Epithelial cell of proximal tubule (primary cell): ENCODE results near the gene B4GALNT3. TPM values are rescaled to one million over a fixed set of nuclear protein-coding genes. Genes with fewer than 3 reads are reported as not detected.

Experiments
- DNase-seq: peaks from one replicate; pipeline ENCODE4 v3.0.0-alpha.2; 2011; ENCODE audit warnings: low read depth
- H3K4me3 ChIP-seq: 2 replicates; pipeline ENCODE4 v1.5.1; 2011; ENCODE audit warnings: low read depth, mild to moderate bottlenecking, low read length
- total RNA-seq: library from RNA; depleted of rRNA; stranded (reverse); fragments of >200 nt; gene quantifications from 2 replicates; pipeline ENCODE4 v1.2.3, GENCODE V29; 2015
- TF ChIP-seq, protein P1 (sequence below): conservative IDR thresholded peaks from 2 replicates; pipeline ENCODE4 v1.5.1; 2012; ENCODE audit warnings: low read depth, mild to moderate bottlenecking, low read length

Gene B4GALNT3
- total RNA-seq, 1 donor from 2014 or later: 7.1 TPM

DNA sequence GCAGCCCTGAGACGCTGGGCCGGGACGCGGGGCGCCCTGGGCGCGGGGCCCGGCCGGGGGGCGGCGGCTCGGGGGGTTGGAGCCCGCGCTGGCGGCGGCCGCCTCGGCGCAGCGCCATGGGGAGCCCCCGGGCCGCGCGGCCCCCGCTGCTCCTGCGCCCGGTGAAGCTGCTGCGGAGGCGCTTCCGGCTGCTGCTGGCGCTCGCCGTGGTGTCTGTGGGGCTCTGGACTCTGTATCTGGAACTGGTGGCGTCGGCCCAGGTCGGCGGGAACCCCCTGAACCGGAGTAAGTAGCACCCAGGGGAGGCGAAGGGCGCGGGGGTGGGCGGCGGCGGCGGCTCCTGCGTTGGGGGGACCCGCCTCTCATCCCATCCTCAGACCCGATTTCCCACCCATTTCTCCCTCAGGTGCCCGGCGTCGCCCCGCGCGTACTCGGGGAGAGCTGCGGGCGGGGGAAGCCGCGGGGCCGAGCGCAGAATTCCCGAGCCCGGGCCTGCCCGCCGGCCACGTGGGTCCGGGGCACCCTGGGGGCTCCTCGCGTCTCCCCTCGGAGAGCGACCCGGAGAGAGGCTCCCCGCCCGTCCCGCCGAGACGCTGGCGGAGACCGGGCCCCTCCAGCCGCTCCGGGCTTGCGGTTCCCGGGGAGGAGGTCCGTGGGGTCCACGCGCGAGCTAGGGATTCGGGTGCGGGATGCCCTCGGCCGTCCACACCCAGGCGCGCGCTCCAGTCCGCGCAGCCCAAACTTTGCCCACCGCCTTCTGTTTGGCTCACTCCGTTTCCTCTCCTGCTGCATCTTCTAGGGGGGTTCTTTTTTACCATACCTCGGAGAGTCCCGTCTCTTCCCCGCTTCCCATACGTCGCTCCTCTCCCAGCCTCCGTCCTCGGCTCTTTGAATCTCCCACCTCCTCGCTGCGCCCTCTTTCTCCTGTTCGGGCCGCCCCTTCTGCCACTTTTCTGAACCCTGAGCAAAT, 807 bp downstream of the B4GALNT3 start:
- DNase-seq: no peak
- TF ChIP-seq, protein P1, sequence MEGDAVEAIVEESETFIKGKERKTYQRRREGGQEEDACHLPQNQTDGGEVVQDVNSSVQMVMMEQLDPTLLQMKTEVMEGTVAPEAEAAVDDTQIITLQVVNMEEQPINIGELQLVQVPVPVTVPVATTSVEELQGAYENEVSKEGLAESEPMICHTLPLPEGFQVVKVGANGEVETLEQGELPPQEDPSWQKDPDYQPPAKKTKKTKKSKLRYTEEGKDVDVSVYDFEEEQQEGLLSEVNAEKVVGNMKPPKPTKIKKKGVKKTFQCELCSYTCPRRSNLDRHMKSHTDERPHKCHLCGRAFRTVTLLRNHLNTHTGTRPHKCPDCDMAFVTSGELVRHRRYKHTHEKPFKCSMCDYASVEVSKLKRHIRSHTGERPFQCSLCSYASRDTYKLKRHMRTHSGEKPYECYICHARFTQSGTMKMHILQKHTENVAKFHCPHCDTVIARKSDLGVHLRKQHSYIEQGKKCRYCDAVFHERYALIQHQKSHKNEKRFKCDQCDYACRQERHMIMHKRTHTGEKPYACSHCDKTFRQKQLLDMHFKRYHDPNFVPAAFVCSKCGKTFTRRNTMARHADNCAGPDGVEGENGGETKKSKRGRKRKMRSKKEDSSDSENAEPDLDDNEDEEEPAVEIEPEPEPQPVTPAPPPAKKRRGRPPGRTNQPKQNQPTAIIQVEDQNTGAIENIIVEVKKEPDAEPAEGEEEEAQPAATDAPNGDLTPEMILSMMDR: no peak
- H3K4me3 ChIP-seq: peak overlapping the region; percentile 54

DNA sequence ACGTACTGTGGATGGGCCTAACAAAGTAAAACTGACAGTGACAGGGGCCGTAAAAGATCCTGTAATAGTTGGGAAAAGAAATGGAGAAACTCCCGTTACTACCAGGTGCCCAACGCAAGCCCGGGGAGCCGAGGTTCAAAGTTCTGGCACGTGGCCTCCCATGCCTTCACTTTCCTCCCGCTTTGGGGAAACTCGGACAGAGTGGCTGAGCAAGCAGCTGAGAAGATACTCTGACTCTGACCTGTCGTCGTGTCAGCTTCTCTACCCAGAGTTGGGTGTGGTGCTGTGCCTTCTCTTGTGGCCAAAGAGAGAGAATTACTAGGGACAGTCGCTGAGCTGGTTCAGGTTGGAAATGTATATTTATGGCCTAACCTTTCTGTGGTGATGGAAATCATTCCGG, 1.7 kb downstream of the B4GALNT3 start:
- TF ChIP-seq, protein P1: no peak
- H3K4me3 ChIP-seq: no peak overlapping the region
- DNase-seq: no peak

DNA sequence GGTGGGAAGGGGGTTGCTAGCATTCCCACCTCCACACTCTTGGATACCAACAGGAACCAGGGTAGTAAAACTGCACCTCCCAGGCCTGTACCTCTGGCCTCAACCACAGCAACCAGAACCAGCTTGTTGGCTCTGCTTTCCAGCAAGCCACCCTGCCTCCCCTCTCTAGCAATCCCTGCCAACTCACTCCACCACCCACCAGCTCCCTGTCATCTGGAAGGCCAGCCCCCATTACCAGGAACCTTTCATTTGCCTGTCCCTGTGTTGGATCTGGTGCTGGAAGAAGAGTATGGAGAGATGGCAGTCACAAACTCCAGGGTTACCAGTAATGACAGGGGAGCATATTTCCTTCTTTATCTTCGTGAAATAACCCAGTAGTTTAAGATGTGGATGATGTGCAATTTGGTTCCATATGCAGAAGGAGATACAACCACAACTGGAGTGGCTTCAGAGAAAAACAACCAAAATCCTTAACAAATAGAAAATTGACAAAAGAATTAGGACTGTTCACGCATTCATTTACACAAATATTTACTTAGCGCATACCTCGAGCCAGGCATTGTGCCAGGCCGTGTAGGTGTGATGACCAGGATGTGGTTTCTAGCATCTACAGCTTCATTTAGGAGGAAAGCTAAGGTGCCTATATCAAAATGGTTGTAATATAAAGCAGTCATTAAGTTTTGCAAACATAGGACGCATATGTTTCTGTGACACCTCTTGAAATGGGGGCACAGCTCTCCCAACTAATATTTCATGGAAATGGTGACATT, 3.4 kb downstream of the B4GALNT3 start:
- DNase-seq: no peak
- no peak overlapping the region for H3K4me3 ChIP-seq
- TF ChIP-seq, protein P1: no peak

DNA sequence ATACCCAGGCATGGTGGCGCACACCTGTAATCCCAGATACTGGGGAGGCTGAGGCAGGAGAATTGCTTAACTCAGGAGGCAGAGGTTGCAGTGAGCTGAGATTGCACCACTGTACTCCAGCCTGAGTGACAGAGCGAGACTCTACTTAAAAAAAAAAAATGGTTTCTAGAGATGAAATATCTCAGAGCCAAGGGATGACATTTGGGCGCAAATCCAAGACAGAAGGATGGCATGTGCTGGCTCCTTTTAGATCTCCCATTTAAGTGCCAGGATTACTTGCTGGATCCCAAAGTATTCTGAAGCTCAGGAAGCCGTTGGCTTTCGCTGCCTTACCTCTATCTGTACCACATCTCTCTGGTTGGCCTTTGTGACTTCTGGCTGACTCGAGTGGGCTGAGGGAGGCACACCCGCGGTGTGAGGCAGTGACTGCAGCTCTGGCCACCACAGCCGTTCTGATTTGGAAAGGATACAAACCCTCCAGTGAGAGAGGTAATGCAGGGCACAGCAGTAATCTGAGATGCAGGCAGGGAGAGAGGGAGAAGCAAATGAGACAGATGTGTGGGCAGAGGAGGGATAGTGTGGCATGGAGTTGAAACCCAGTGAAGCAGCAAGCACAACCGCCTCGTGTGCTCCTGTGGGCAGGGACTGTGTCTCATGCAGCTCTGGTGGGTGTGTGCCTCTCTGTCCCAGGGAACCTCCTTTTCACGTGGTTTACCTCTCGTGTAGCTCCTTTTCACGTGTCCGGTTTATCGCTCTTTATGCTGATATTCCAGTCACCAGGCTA, 4.9 kb downstream of the B4GALNT3 start:
- TF ChIP-seq, protein P1: no peak
- H3K4me3 ChIP-seq: no peak overlapping the region
- no peak for DNase-seq

DNA sequence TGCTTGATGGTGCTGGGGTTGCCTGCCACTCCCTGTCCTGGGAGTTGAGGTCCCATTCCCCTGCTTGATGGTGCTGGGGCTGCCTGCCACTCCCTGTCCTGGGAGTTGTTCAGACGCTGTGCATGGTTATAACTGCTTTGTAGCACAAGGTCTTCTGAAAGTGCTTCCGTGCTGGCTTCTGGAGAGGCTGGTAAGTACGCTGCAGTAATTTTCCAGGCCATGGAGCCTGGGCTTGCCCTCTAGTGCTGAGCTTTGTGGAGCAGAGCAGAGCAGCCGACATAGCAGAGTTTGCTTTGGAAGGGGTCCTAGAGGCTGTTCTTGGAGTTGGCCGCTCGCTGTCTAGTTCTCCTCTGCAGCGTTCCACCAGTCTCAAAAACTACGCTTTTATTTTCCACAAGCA, 6.3 kb downstream of the B4GALNT3 start:
- TF ChIP-seq, protein P1: no peak
- no peak for DNase-seq
- no peak overlapping the region for H3K4me3 ChIP-seq

DNA sequence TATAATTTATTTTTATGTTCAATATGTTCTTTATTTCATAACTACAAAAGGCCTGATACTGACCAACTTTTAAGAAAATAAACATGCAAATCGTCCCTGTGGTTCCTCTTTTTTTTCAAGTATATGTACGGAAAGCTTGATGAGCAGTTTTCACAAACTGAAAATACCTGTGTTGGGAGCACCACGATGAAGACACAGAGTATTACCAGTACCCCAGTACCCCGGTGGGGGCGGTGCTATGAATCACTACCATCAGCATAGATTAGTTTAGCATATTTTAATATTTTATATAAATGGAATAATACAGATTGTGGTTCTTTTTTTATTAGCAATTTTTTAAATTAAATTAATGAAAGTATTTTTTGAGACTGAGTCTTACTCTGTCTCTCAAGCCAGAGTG, 7.0 kb downstream of the B4GALNT3 start:
- TF ChIP-seq, protein P1: no peak
- no peak for DNase-seq
- no peak overlapping the region for H3K4me3 ChIP-seq
